ENCODE results near the gene CXCL9.
A peak's percentile ranks its signal among the peaks of the same experiment; 100 is the strongest.
"Not testable (repeated sequence)": the region's sequence is repeated elsewhere in the genome, so short reads cannot be mapped to it uniquely, and the experiment has no call there.

CXCL9 gene

GRCh38 chr4:76007089-76007862 is at the start of gene CXCL9:
TSS of gene CXCL9 (minus strand) at chr4:76007509. CDS start at chr4:76007449, 60 bp downstream.
- no peak for DNase-seq

DNA sequence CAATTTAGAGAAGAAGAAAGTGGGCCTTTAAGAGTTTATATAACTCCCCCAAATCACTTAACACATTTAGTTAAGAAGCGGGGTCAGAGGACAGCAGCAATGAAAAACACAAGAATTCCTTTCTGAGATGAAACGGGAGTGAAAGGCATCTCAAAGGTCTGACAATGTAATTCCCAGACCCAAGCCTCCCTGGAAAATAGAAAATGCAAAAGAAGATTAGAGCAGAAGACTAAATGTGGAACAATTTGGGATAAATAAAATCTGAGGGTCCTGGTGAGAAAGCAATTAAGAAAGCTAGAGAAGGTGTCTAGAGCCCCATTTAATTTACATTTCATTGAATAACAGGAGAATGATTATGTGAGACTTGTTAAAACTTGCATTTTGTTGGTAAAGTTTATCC is 48.1 kb upstream of the CXCL9 start:
- no peak for DNase-seq

- peak; percentile 54 for DNase-seq
Measured at GRCh38 chr4:76055016-76055415, 47.7 kb upstream of the CXCL9 start.

GRCh38 chr4:76053730-76054129 is 46.4 kb upstream of the CXCL9 start:
- DNase-seq, result peak; percentile 70

GRCh38 chr4:76050560-76051050 is 43.3 kb upstream of the CXCL9 start:
- DNase-seq, result not testable (repeated sequence)

GRCh38 chr4:76049860-76050416 is 42.6 kb upstream of the CXCL9 start:
- DNase-seq, result not testable (repeated sequence)

- not testable (repeated sequence) for DNase-seq
Measured at GRCh38 chr4:76044686-76045085, 37.4 kb upstream of the CXCL9 start.

DNA sequence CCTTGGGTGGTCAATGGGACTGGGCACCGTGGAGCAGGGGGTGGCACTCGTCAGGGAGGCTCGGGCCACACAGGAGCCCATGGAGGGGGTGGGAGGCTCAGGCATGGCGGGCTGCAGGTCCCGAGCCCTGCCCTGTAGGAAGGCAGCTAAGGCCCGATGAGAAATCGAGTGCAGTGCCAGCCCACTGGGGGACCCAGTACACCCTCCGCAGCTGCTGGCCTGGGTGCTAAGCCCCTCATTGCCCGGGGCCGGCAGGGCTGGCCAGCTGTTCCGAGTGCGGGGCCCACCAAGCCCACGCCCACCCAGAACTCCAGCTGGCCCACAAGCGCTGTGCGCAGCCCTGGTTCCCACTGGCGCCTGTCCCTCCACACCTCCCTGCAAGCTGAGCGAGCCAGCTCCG is 36.0 kb upstream of the CXCL9 start:
- DNase-seq, result not testable (repeated sequence)

GRCh38 chr4:76042241-76042998 is 35.1 kb upstream of the CXCL9 start:
- not testable (repeated sequence) for DNase-seq

- no peak for DNase-seq
Measured at GRCh38 chr4:76036855-76037254, 29.5 kb upstream of the CXCL9 start.

DNA sequence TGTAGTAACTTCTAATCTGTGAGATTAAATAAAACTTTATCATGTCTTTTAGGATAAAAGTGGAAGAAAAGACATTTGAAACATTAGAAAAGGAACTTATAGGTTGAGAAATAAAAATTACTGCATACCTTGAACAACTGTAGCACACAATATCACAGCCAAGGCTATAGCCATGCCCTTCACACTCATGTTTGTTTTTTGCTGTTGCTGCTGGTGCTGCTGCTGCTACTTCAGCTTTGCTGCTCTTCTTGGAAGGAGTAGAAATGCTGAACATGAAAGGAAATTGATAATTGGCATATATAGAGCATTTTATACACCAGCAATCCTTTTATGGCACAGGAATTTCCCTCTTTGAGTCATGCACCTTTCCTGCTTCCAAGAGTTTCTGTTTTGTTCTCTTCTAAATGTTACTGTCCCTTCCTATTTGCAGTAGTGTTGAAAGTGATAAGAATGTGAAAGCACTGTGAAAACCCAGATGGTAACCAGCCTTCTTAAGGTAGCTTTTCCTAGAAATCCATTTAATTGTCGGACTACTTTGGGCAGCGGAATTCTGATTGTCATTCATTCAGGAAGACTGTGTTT is 28.6 kb upstream of the CXCL9 start, which contains the start of gene CXCL11:
Gene CXCL11, minus strand, starts transcription at position 272 of the 582 bp plus-strand sequence. Its CDS starts 83 bp downstream, at position 189.
- DNase-seq, result no peak

- no peak for DNase-seq
Measured at GRCh38 chr4:76035141-76035540, 27.8 kb upstream of the CXCL9 start.

DNA sequence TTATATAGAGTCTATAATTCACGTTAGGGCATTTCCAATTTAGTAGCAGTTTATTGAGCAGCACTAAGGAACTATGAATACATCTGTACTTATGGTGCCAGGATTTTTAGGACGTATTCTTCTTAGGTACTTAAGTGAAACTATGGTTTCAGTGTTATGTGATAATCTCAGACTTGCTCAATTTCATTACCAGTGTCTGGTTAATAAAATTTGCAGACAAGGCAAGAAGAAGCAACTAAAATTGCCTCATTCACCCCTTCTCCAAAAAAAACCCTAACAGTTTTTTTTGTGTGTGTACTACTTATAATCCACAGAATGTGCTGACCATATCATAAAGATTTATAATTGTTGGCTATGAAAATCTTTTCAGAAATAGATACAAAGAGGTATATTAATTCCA is 22.0 kb upstream of the CXCL9 start:
- DNase-seq, result no peak

GRCh38 chr4:76028350-76028765 is 21.0 kb upstream of the CXCL9 start:
- no peak for DNase-seq

DNA sequence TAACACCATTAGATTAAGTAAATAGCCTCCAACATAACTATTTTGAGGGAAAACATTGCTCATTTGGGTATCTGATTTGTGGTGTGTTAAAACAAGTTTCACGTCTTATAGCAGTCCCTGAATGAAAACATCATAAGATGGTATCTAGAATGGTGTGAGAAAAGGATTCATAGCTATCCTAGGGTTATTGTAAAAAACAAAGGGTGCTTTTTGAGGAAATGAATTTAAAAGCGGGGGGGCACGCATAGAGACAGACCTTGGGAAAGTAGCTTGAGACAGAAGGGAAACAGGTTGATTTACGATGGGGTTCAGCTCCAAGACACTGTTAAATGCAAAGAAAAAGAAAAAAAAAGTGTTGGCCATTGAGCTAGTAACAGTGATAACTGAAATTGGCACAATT is 16.8 kb upstream of the CXCL9 start:
- no peak for DNase-seq

DNA sequence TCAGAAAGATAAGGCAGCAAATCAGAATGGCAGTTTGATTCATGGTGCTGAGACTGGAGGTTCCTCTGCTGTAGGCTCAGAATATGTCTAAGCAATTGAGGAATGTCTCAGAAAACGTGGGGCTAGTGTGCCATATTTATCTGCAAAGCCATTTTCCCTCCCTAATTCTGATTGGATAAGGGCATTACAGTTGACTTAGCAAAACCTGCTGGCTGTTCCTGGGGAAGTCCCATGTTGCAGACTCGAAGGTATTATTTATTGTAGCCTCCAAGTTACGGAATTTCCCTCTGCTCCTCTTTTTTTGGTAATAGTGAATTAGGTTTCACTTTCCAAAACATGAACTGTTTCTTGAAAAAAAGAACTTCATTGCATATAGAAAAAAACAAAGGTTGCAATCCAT is 16.1 kb upstream of the CXCL9 start, which contains the start of gene CXCL10:
Gene CXCL10, minus strand, starts transcription at position 109 of the 400 bp plus-strand sequence. Its CDS starts 66 bp downstream, at position 43.
- no peak for DNase-seq

DNA sequence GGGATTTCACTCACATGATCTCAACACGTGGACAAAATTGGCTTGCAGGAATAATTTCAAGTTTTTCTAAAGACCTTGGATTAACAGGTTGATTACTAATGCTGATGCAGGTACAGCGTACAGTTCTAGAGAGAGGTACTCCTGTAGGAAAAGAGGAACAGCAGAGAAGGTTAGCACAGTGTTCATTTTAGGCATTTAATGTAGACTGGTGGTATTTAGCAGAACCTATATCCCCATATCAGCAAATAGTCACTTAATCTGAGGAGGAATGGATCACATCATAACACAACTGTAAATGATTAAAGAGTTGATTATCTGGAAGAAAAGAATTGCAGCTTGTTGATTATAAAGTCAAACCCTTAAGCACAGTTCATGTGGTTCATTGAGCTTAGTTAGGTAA is 15.4 kb upstream of the CXCL9 start:
- DNase-seq, result no peak

DNA sequence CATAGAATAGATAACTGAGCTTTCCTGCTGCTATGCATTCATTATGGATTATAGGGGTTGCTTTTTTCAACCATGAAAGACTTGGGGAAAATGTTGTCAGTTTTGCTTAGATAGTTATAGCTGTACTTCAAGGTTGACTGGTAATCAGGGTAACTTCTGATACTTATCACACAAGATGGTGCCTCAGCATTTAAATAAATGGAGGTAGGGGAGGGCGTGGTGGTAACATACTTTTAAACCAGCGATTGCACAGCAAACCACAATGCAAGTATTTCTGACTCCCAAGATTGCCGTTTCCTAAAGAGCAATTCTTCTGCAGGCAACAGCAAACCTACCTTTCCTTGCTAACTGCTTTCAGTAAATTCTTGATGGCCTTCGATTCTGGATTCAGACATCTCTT is 14.7 kb upstream of the CXCL9 start:
- DNase-seq, result no peak

GRCh38 chr4:76017056-76017686 is 9.9 kb upstream of the CXCL9 start:
- DNase-seq, result no peak

GRCh38 chr4:76016393-76016792 is 9.1 kb upstream of the CXCL9 start:
- no peak for DNase-seq

- DNase-seq, result no peak
Measured at GRCh38 chr4:76013540-76013939, 6.2 kb upstream of the CXCL9 start.

GRCh38 chr4:76012388-76012801 is 5.1 kb upstream of the CXCL9 start:
- no peak for DNase-seq

Data from NCI-H526 treated with DMSO at 0.1 percent for 48 hours (cell line).